GM19099 (cell line): ENCODE results near the gene GALNS.

Source experiments
- POLR2A ChIP-seq: IDR thresholded peaks from 3 replicates; pipeline ENCODE4 v1.6.1; 2011; ENCODE audit warnings: low read depth; ENCODE audit not compliant: insufficient read length; ENCODE audit errors: extremely low read depth

The GALNS gene

GRCh38 chr16:88772871-88773811 is 83.6 kb downstream of the GALNS start:
- TF ChIP-seq POLR2A, result no peak

GRCh38 chr16:88771294-88771772 is 85.4 kb downstream of the GALNS start:
- TF ChIP-seq POLR2A, result no peak

GRCh38 chr16:88770461-88771293 is 86.1 kb downstream of the GALNS start:
- no peak for TF ChIP-seq POLR2A

GRCh38 chr16:88769617-88770460 is 86.9 kb downstream of the GALNS start:
- TF ChIP-seq POLR2A, result no peak

DNA sequence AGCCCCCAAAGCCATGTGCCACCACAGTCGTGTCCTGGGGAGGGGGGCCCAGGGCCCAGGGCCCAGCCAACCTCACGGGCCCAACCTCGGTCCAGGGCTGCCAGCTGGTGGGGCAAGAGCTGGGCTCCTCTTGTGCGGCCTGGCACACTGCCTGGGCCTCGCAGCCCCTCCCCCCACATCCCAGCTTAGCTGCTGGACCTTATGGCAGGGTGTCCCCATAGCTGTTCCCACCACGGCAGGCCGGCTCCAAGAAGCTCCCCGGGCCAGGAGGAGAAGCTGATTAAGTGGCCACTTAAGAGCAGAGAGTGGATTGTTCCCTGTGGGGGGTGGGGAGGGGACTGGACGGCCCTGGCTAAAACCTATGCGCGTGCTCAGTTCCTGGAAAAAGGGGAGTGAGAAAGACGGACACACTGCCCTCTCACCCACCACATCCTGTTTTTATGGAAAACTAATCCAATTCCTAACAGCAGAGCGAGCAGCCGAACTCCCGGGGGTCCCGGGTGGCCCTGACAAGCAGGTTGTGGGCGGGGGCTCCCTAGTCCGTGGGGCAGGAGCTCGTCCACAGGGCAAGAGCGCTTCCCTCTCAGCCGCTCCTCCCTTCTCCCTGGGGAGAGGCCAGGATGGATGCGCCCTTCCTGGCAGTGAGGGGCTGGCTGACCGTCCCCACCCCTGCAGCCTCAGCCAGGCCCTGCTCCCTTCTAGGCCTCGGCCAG is 88.5 kb downstream of the GALNS start:
- TF ChIP-seq POLR2A, result no peak

DNA sequence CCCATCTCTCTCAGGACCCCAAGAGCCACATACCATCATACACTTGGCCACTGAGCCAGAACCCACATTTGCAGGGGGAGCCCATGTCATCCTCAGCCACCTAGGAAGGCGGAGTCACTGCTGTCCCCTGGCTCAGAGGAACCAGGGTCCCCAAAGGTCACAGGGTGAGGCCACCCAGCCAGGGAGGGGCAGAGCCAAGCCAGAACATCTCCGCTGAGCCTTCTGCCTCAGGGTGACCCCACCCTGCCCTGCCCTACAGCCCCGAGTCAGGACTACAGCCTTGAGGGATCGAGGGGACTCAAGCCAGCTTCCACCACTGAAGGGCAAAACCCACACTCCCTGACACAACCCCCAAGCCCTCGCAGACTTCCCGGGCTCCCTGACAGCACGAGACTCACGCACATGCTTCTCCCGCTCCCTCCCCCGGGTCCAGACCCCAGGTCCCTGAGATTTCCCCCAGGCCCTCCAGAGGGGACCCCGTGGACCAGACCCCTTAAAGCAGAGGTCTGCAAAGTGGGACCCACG is 89.1 kb downstream of the GALNS start:
- TF ChIP-seq POLR2A, result no peak

GRCh38 chr16:88766975-88767374 is 89.8 kb downstream of the GALNS start:
- no peak for TF ChIP-seq POLR2A

DNA sequence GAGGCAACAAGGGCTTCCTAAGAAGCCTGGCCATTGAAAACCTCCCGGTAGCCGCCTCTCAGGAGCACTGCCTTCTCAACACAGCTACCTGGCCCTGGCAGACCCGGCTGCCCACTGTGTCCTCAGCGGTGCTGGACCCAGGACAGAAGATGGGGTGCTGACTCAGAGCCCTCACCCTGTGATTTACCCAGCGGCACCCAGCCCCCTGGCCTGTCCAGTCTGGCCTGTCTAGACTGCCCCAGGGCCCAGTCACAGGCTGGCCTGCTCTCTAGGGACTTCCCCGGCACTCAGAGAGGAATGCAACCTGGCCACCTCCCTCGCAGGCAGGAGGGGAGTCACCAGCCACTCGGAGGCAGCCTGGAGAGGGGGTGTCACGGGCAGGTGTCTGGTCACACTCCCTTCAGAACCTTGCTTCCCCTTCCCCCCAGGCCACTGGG is 91.8 kb downstream of the GALNS start:
- no peak for TF ChIP-seq POLR2A

GRCh38 chr16:88764080-88764479 is 92.7 kb downstream of the GALNS start:
- TF ChIP-seq POLR2A, result no peak
